ENCODE measurements around the gene STARD10.

GRCh38 chr11:72789493-72790131, 4.2 kb downstream of the STARD10 start:
- TF ChIP-seq POLR2A (IDR thresholded peaks at IDR 0.05) = no peak
- no peak for TF ChIP-seq CTCF (IDR thresholded peaks at IDR 0.05 in 4 of 5, conservative IDR thresholded peaks at IDR 0.05 in 1 of 5)

All from gastrocnemius medialis (tissue), 4 donors.